HL-60/S4 (cell line): ENCODE measurements around the gene AFG3L2.

Experiments
- in situ Hi-C: fragments of 300-500 bp; cut with MboI; formaldehyde crosslinking; loops from 2 replicates; pipeline ENCODE4 v1.14.3; 2022; ENCODE audit warnings: low sequenced_read_pairs

AFG3L2 gene

DNA sequence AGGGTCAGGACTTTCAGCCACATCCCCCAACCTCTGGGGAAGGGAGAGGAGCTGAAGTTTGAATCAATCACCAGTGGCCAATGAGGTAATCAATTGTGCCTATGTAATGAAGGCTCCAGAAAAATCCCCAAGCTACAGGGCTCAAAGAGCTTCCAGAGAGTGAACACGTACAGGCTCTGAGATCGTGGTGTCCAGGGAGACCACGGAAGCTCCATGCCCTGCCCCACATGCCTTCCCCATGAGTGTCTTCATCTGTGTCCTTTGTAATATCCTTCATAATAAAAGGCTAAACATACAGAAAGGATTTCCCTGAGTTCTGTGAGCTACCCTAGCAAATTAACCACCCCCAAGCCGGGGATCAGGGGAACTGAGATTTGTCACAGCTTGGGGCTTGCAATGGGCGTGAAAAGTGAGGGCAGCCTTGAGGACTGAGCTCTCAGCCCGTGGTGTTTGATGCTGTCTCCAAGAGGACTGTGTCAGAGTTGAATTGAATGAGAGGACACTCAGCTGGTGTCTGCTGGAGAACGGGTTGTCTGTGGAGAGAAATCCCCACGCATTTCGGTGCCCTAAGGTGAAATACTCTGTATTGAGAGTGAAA is 94.5 kb downstream of the AFG3L2 start:
- in situ Hi-C loops, result no loop called here

DNA sequence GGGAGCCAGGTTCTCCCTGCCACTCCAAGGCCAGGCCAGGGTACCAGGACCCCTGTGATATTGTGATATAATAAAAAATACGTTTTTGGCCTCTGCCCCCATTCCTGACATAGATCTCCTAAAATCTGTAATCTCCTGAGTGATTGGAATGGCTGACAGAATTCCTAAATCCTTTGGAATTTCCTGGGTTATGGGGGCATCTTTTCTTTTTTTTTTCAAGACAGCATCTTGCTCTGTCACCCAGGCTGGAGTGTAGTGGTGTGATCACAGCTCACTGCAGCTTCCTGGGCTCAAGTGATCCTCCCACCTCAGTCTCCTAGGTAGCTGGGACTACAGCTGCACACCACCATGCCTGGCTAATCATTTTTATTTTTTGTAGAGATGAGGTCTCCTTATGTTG is 95.2 kb downstream of the AFG3L2 start:
- in situ Hi-C loops, result no loop called here

DNA sequence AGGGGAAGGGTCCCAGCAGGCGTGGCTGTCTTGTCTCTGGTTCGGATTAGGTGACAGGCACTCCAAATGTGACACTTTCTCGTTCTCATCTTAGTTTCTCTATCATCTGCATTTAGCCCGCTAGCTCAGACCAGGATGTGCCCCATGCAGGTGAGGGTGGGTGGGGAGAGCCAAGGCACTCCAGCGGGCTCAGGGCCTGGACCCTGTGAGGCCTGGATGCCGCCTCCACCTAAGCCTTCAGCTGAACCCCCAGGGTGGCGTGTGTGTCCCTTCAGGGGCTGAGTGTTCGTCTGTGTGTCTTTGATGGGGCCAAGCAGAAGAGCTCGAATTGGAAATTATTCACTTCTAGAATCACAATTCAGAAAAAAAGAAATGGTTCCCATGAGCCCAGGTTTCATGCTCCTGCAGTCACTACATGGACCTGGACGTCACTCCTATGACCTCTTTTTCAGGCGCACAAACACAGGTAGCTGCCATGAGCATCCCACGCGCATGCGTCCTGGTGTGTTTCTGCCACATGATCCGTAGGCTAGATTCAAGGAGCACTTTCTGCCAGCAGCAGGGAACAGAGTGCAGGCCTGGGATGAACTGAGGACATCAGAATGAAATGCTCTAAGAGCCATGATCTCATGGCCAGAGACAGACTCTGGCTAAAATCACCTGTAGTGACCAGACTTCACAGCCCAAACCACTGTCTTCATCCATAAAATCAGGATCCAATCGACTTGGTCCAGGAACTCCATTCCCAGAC is 97.1 kb downstream of the AFG3L2 start:
- in situ Hi-C loops, result no loop called here
